Lower leg skin (tissue), 4 donors: ENCODE data around the gene ARHGAP10. TPM values are rescaled to one million over a fixed set of nuclear protein-coding genes. Genes with fewer than 3 reads are reported as not detected.
"Not testable (repeated sequence)": the region's sequence is repeated elsewhere in the genome, so short reads cannot be mapped to it uniquely, and the experiment has no call there.

ENCODE experiments used
- DNase-seq, 2 donors: peaks; one replicate each; pipeline ENCODE4 v3.0.0-alpha.2; 2019; ENCODE audit warnings: low spot score in 2 of 2
- H3K4me3 ChIP-seq: fragments of 200-600 bp; sonication (generic); 2 replicates; pipeline ENCODE4 v1.5.1; 2017; ENCODE audit warnings: mild to moderate bottlenecking, low read depth; ENCODE audit not compliant: poor library complexity, severe bottlenecking
- CTCF ChIP-seq, 3 donors: fragments of 450-650 bp; IDR thresholded peaks; one replicate each; pipeline ENCODE4 v1.5.1; 2016; ENCODE audit warnings: antibody characterized with exemption in 3 of 3, mild to moderate bottlenecking in 3 of 3, moderate library complexity in 2 of 3
- POLR2A ChIP-seq, 2 donors: fragments of 450-650 bp; IDR thresholded peaks; one replicate each; pipeline ENCODE4 v1.6.1; 2016 to 2017; ENCODE audit warnings: antibody characterized with exemption in 2 of 2, mild to moderate bottlenecking in 1 of 2, moderate library complexity in 1 of 2
- WGBS, 2 donors: methylation state at CpG; one replicate each; pipeline ENCODE4 v1.1.5; 2018; 5-methylcytosine and 5-hydroxymethylcytosine counted together
- intact Hi-C: fragments of 100-400 bp; cut with DNase I; formaldehyde crosslinking; loops from one replicate; pipeline ENCODE4 v1.15.0; 2023; ENCODE audit warnings: low total_unique reads
- total RNA-seq, 4 donors: library from RNA; depleted of rRNA; stranded (reverse); fragments of >200 nt; gene quantifications; one replicate each; pipeline ENCODE4 v1.1.0, GENCODE V29; 2016

The ARHGAP10 gene
- total RNA-seq, 4 donors from 2014 or later: 30.6 to 45.8 (median 37.9) TPM

- TF ChIP-seq CTCF (IDR thresholded peaks at IDR 0.05) (no peak), POLR2A (IDR thresholded peaks at IDR 0.05) (no peak)
- intact Hi-C loops: no loop called here
- 79 to 84% methylated on average over 11 of the region's 11 CpGs for WGBS, 2 donors
- H3K4me3 ChIP-seq: no peak overlapping the region
- DNase-seq: no peak
These were observed 259.8 kb downstream of the ARHGAP10 start for GRCh38 chr4:147991543-147992283.

- intact Hi-C loops: no loop called here
- TF ChIP-seq CTCF (IDR thresholded peaks at IDR 0.05) (no peak), POLR2A (IDR thresholded peaks at IDR 0.05) (no peak)
- WGBS, 2 donors: 57 to 59% methylated on average over 3 of the region's 3 CpGs
- DNase-seq: no peak
- no peak overlapping the region for H3K4me3 ChIP-seq
These were observed 262.2 kb downstream of the ARHGAP10 start for GRCh38 chr4:147994076-147994475.

GRCh38 chr4:147994491-147995385, 262.9 kb downstream of the ARHGAP10 start:
- TF ChIP-seq POLR2A (IDR thresholded peaks at IDR 0.05): no peak
- no peak for TF ChIP-seq CTCF (IDR thresholded peaks at IDR 0.05)
- no peak overlapping the region for H3K4me3 ChIP-seq
- intact Hi-C loops: no loop called here
- WGBS, 2 donors: 82 to 87% methylated on average over 10 of the region's 10 CpGs
- no peak for DNase-seq

GRCh38 chr4:147996859-147997258, 265.0 kb downstream of the ARHGAP10 start:
- no peak for TF ChIP-seq POLR2A (IDR thresholded peaks at IDR 0.05)
- TF ChIP-seq CTCF (IDR thresholded peaks at IDR 0.05): no peak
- WGBS, 2 donors: 85 to 91% methylated on average over 3 of the region's 3 CpGs
- no peak for DNase-seq
- intact Hi-C loops: no loop called here
- H3K4me3 ChIP-seq: no peak overlapping the region

- H3K4me3 ChIP-seq, DNase-seq, intact Hi-C loops: not testable (repeated sequence)
- 100% methylated on average over 1 of the region's 1 CpG for WGBS, 2 donors
These were observed 268.1 kb downstream of the ARHGAP10 start for GRCh38 chr4:148000038-148000437.

GRCh38 chr4:148004228-148004857, 272.5 kb downstream of the ARHGAP10 start:
- DNase-seq: peak; percentile 24 to 88
- TF ChIP-seq CTCF (IDR thresholded peaks at IDR 0.05) (no peak), POLR2A (IDR thresholded peaks at IDR 0.05) (no peak)
- intact Hi-C loops: no loop called here
- 67 to 69% methylated on average over 5 to 6 of the region's 6 CpGs for WGBS, 2 donors
- no peak overlapping the region for H3K4me3 ChIP-seq
